IMR-90 (cell line): ENCODE data around the gene CD79A. TPM values are rescaled to one million over a fixed set of nuclear protein-coding genes. Genes with fewer than 3 reads are reported as not detected.

ENCODE experiments used
- ATAC-seq: fragments of 200-7000 bp; cut with Tn5 transposase; 2 replicates; pipeline ENCODE4 v1.9.1; 2020; ENCODE audit warnings: low read depth, mild to moderate bottlenecking, moderate library complexity
- BruUV-seq: library from RNA; stranded (reverse); fragments of 400-500 nt; replicated peaks from 2 replicates; lab custom pipeline; 2021; lab: Mats Ljungman, UMichigan
- CTCF ChIA-PET: fragments of 300-600 bp; formaldehyde crosslinking; extraction: SDS; loops from one replicate; lab custom pipeline; 2021; ENCODE audit warnings: antibody characterized with exemption; lab: Yijun Ruan, JAX
- POLR2A ChIA-PET: fragments of 300-600 bp; sonication (Branson Sonifier 250); formaldehyde crosslinking; loops from one replicate; lab custom pipeline; 2022; ENCODE audit warnings: antibody characterized with exemption; ENCODE audit not compliant: unreplicated experiment; lab: Charles Lee
- DNase-seq: peaks from one replicate; pipeline ENCODE4 v3.0.0; 2013
- H2AFZ ChIP-seq: replicated peaks from 2 replicates; pipeline ENCODE3; 2013; ENCODE audit warnings: low read length, mild to moderate bottlenecking; ENCODE audit not compliant: poor library complexity
- H2AK5ac ChIP-seq: 2 replicates; pipeline ENCODE4 v1.6.1; 2013; ENCODE audit warnings: low read depth, low read length, inconsistent platforms
- H2AK9ac ChIP-seq: replicated peaks from 2 replicates; pipeline ENCODE3; 2013; ENCODE audit warnings: mild to moderate bottlenecking, low read depth, low read length, moderate library complexity; ENCODE audit not compliant: poor library complexity
- H2BK120ac ChIP-seq: 2 replicates; pipeline ENCODE4 v1.6.1; 2013; ENCODE audit warnings: low read depth, low read length, inconsistent platforms
- H2BK15ac ChIP-seq: 3 replicates; pipeline ENCODE4 v1.6.1; 2013; ENCODE audit warnings: low read depth, low read length, inconsistent platforms
- H2BK20ac ChIP-seq: 2 replicates; pipeline ENCODE4 v1.6.1; 2013; ENCODE audit warnings: low read depth, mild to moderate bottlenecking, inconsistent platforms, low read length, moderate library complexity
- H2BK5ac ChIP-seq: 2 replicates; pipeline ENCODE4 v1.6.1; 2013; ENCODE audit warnings: mild to moderate bottlenecking, low read depth, low read length, inconsistent platforms; ENCODE audit not compliant: poor library complexity, severe bottlenecking
- H3K14ac ChIP-seq: replicated peaks from 2 replicates; pipeline ENCODE4 v1.6.1; 2013; ENCODE audit warnings: low read depth, low read length, inconsistent platforms
- H3K18ac ChIP-seq: 2 replicates; pipeline ENCODE4 v1.6.1; 2013; ENCODE audit warnings: low read depth, low read length, control low read depth
- H3K23ac ChIP-seq: 2 replicates; pipeline ENCODE4 v1.6.1; 2013; ENCODE audit warnings: low read depth, low read length, inconsistent platforms
- H3K27ac ChIP-seq: 2 replicates; pipeline ENCODE4 v1.5.1; 2013; ENCODE audit warnings: mild to moderate bottlenecking, control low read depth, low read length; ENCODE audit not compliant: insufficient read depth
- H3K27me3 ChIP-seq: 2 replicates; pipeline ENCODE4 v1.6.1; 2013; ENCODE audit warnings: low read length; ENCODE audit not compliant: control insufficient read depth, insufficient read depth
- H3K36me3 ChIP-seq: 2 replicates; pipeline ENCODE4 v1.6.1; 2013; ENCODE audit warnings: low read length, mixed read lengths; ENCODE audit not compliant: control insufficient read depth, insufficient read depth
- H3K4ac ChIP-seq: 2 replicates; pipeline ENCODE4 v1.6.1; 2013; ENCODE audit warnings: low read depth, low read length, inconsistent platforms
- H3K4me1 ChIP-seq: 2 replicates; pipeline ENCODE4 v1.6.1; 2013; ENCODE audit warnings: low read length, mixed read lengths; ENCODE audit not compliant: control insufficient read depth, insufficient read depth
- H3K4me2 ChIP-seq: 2 replicates; pipeline ENCODE4 v1.6.1; 2013; ENCODE audit warnings: low read depth, mild to moderate bottlenecking, control low read depth, low read length, moderate library complexity
- H3K4me3 ChIP-seq: 2 replicates; pipeline ENCODE4 v1.5.1; 2013; ENCODE audit warnings: low read depth, mild to moderate bottlenecking, control low read depth, low read length, moderate library complexity; ENCODE audit not compliant: insufficient read depth
- H3K56ac ChIP-seq: 2 replicates; pipeline ENCODE4 v1.6.1; 2013; ENCODE audit warnings: low read length, inconsistent platforms; ENCODE audit not compliant: insufficient read depth; ENCODE audit errors: extremely low read depth
- H3K79me1 ChIP-seq, 2 experiments: 2 replicates each; pipeline ENCODE4 v1.6.1; 2013; ENCODE audit warnings: low read length in 2 of 2, inconsistent platforms in 1 of 2, low read depth in 1 of 2
- H3K9ac ChIP-seq: 2 replicates; pipeline ENCODE4 v1.6.1; 2013; ENCODE audit warnings: low read depth, low read length, control low read depth
- H3K9me1 ChIP-seq: 2 replicates; pipeline ENCODE4 v1.6.1; 2013; ENCODE audit warnings: low read length, inconsistent platforms; ENCODE audit not compliant: insufficient read depth
- H3K9me3 ChIP-seq: 2 replicates; pipeline ENCODE4 v1.6.1; 2013; ENCODE audit warnings: low read length; ENCODE audit not compliant: control insufficient read depth, insufficient read depth
- H4K20me1 ChIP-seq: 2 replicates; pipeline ENCODE4 v1.6.1; 2013; ENCODE audit warnings: low read length, inconsistent platforms; ENCODE audit not compliant: insufficient read depth
- H4K5ac ChIP-seq: 2 replicates; pipeline ENCODE4 v1.6.1; 2013; ENCODE audit warnings: mild to moderate bottlenecking, low read depth, low read length, control low read depth
- H4K8ac ChIP-seq, 2 experiments: 2 replicates each; pipeline ENCODE4 v1.6.1; 2013; ENCODE audit warnings: low read depth in 2 of 2, low read length in 2 of 2, control low read depth in 1 of 2, inconsistent platforms in 1 of 2
- H4K91ac ChIP-seq: 2 replicates; pipeline ENCODE4 v1.6.1; 2013; ENCODE audit warnings: low read depth, low read length, inconsistent platforms; ENCODE audit not compliant: insufficient read depth
- BHLHE40 ChIP-seq: fragments of 150-350 bp; IDR thresholded peaks from 2 replicates; pipeline ENCODE4 v1.6.1; 2016; ENCODE audit warnings: mild to moderate bottlenecking, low read depth, low read length
- CHD1 ChIP-seq: IDR thresholded peaks from 2 replicates; pipeline ENCODE4 v1.6.1; 2012; ENCODE audit warnings: low read depth, low read length, improper control_type of control experiment
- FOS ChIP-seq: fragments of 150-350 bp; IDR thresholded peaks from 2 replicates; pipeline ENCODE4 v1.6.1; 2016; ENCODE audit warnings: low read depth, low read length
- MAZ ChIP-seq: IDR thresholded peaks from 2 replicates; pipeline ENCODE4 v1.6.1; 2012; ENCODE audit warnings: low read depth, mild to moderate bottlenecking, low read length, improper control_type of control experiment, moderate library complexity, borderline replicate concordance
- MXI1 ChIP-seq: IDR thresholded peaks from 2 replicates; pipeline ENCODE4 v1.6.1; 2012; ENCODE audit warnings: low read depth, mild to moderate bottlenecking, low read length, moderate library complexity, borderline replicate concordance
- NFE2L2 ChIP-seq: fragments of 150-350 bp; IDR thresholded peaks from 2 replicates; pipeline ENCODE4 v1.6.1; 2016; ENCODE audit warnings: low read depth, mild to moderate bottlenecking, low read length
- RAD21 ChIP-seq: IDR thresholded peaks from 2 replicates; pipeline ENCODE4 v1.6.1; 2012; ENCODE audit warnings: low read length, improper control_type of control experiment
- RCOR1 ChIP-seq: IDR thresholded peaks from 2 replicates; pipeline ENCODE4 v1.6.1; 2012; ENCODE audit warnings: mild to moderate bottlenecking, low read length, improper control_type of control experiment; ENCODE audit not compliant: insufficient replicate concordance
- RFX5 ChIP-seq: IDR thresholded peaks from 2 replicates; pipeline ENCODE4 v1.8.0; 2012; ENCODE audit warnings: low read depth, mild to moderate bottlenecking, low read length, moderate library complexity
- WGBS, 2 experiments: methylation state at CpG; one replicate each; pipeline versions ENCODE4 v1.1.5 to v1.1.7; 2013; ENCODE audit warnings: missing lambda C conversion rate in 2 of 2; ENCODE audit not compliant: insufficient read length in 1 of 2; ENCODE audit errors: extremely low coverage in 2 of 2; 5-methylcytosine and 5-hydroxymethylcytosine counted together
- dilution Hi-C: fragments of 300-500 bp; cut with HindIII; formaldehyde crosslinking; loops from one replicate; pipeline ENCODE4 v1.14.3; 2018; ENCODE audit warnings: low sequenced_read_pairs; ENCODE audit not compliant: unreplicated experiment
- in situ Hi-C: fragments of 300-500 bp; cut with MboI; formaldehyde crosslinking; loops from 3 replicates; pipeline ENCODE4 v1.14.3; 2019; ENCODE audit warnings: low sequenced_read_pairs, inconsistent platforms, mixed read lengths
- intact Hi-C: fragments of 100-400 bp; cut with micrococcal nuclease; formaldehyde crosslinking; loops from 2 replicates; pipeline ENCODE4 v1.10.0; 2022
- polyA plus RNA-seq, 3 experiments: library from polyadenylated mRNA; depleted of rRNA; stranded (reverse); fragments of >200 nt; gene quantifications; 2 replicates each; pipeline ENCODE4 v1.2.3, GENCODE V29; 2012; ENCODE audit warnings: low replicate concordance in 1 of 3
- total RNA-seq: library from RNA; depleted of rRNA; stranded (reverse); fragments of >200 nt; gene quantifications from 2 replicates; pipeline ENCODE4 v1.2.3, GENCODE V29; 2012
- TF ChIP-seq, protein P1 (sequence below): fragments of 150-350 bp; IDR thresholded peaks from 2 replicates; pipeline ENCODE4 v1.6.1; 2016; ENCODE audit warnings: low read depth, mild to moderate bottlenecking, low read length, moderate library complexity, borderline replicate concordance
- TF ChIP-seq, protein P2 (sequence below): fragments of 150-350 bp; IDR thresholded peaks from 2 replicates; pipeline ENCODE4 v1.6.1; 2017; ENCODE audit warnings: mild to moderate bottlenecking, antibody characterized with exemption, low read length, low read depth

The CD79A gene
- total and polyA plus RNA-seq, 2 of the 4 experiments (the other 2 are of a cell fraction): 0.19 TPM; not detected in 1

DNA sequence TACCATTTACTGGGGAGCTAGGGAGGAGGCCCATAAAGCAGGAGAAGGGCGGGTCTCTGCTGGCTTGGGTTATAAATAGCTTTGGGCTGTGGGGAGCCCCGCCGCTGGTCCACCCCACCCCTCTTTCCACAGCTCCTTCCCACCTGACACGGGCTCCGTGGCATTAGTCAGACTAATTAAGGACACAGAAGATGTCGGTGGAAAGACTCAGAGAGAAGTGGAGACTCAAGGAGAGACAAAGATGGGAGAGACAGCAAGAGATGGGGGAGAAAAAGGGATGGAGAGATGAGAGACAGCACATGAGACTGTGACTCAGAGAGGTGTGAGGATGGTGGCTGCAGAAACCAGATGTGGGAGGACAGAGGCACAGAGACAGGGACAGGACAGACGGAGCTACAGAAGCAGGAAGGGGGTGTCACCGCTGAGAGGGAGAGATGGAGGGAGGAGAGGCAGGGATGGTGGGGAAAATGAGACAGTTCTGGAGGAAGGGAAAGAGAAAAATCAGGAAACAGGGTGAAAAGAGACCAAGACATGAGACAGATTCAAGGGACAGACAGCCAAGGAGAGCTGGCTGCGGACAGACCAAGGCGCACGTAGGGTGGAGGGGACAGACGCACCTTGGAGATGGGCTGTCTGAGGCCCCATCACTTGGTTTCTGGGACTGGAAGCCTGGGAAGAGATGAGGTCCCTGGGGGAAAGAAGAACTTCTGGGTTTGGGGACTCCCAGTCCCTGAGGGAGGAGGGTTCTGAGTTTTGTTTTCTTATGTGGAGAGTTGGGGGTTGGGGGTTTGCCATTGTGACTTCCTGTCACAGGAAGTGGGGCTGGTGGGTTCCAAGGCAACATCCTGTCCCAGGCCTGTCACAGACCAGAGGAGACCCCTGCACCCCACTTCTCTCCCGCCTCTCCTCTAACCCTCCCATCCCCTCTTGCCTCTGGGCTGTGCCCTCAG lies 10.0 kb downstream of the CD79A start:
- intact Hi-C loops: loop anchor here (10.0 kb wide), 1 partner anchor 148 kb away; no protein-coding TSS in a partner anchor
- Histone ChIP-seq H3K27me3 (no peaks in the 10 kb centered on the region), H3K4me2 (no peak overlapping the region), H3K14ac (0 out of 2 replicates have a peak overlapping the region, but pooled peaks have one; percentile 58), H4K20me1 (peaks cover 36% of the 10 kb centered on the region), H2BK20ac (no peak overlapping the region), H3K4me1 (peaks cover 8% of the 10 kb centered on the region), H2AK5ac (peak overlapping the region; percentile 54; the same call in 1 of the 2 replicates), H3K36me3 (peaks cover 24% of the 10 kb centered on the region), H3K4ac (no peak overlapping the region), H3K27ac (no peak overlapping the region), H2AK9ac (no peak overlapping the region), H3K4me3 (no peak overlapping the region), H3K79me1 (peaks cover 36 to 69% of the 10 kb centered on the region in 2 experiments), H2BK15ac (no peak overlapping the region), H3K18ac (no peak overlapping the region), H3K9me1 (peaks cover 14% of the 10 kb centered on the region), H3K23ac (peak overlapping the region; percentile 65; the same call in 1 of the 2 replicates), H3K9ac (no peak overlapping the region), H2BK5ac (no peak overlapping the region), H4K5ac (no peak overlapping the region), H3K9me3 (no peaks in the 10 kb centered on the region), H4K8ac (no peak overlapping the region), H4K91ac (no peak overlapping the region), H3K56ac (no peak overlapping the region), H2BK120ac (no peak overlapping the region), H2AFZ (no peak overlapping the region)
- BruUV-seq: no TSS peak
- in situ Hi-C loops: no loop called here
- ATAC-seq: no peak
- CTCF ChIA-PET: no interaction called here
- no peak for TF ChIP-seq NFE2L2
- TF ChIP-seq, protein P1, sequence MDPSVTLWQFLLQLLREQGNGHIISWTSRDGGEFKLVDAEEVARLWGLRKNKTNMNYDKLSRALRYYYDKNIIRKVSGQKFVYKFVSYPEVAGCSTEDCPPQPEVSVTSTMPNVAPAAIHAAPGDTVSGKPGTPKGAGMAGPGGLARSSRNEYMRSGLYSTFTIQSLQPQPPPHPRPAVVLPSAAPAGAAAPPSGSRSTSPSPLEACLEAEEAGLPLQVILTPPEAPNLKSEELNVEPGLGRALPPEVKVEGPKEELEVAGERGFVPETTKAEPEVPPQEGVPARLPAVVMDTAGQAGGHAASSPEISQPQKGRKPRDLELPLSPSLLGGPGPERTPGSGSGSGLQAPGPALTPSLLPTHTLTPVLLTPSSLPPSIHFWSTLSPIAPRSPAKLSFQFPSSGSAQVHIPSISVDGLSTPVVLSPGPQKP: no peak
- no peak for TF ChIP-seq MXI1
- no peak for TF ChIP-seq FOS
- no peak for TF ChIP-seq RAD21
- no peak for TF ChIP-seq RCOR1
- TF ChIP-seq, protein P2, sequence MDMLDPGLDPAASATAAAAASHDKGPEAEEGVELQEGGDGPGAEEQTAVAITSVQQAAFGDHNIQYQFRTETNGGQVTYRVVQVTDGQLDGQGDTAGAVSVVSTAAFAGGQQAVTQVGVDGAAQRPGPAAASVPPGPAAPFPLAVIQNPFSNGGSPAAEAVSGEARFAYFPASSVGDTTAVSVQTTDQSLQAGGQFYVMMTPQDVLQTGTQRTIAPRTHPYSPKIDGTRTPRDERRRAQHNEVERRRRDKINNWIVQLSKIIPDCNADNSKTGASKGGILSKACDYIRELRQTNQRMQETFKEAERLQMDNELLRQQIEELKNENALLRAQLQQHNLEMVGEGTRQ: no peak
- no peak for TF ChIP-seq BHLHE40
- no peak for TF ChIP-seq RFX5
- TF ChIP-seq MAZ: no peak
- no peak for TF ChIP-seq CHD1
- POLR2A ChIA-PET: no interaction called here
- dilution Hi-C loops: no loop called here
- 82% methylated on average over 5 of the region's 13 CpGs; no CpG with 5 or more reads in 1 of the 2 experiments for WGBS, 2 experiments
- DNase-seq: no peak
